ENCODE results near the gene SNRNP40.

Gene SNRNP40

GRCh38 chr1:31296486-31297276 is at the start of gene SNRNP40, which contains the start of gene ZCCHC17:
Gene SNRNP40, minus strand, starts transcription at chr1:31296788. Its CDS starts 37 bp downstream, at chr1:31296751.
Gene ZCCHC17, plus strand, starts transcription at chr1:31297032. Its CDS starts 13,067 bp downstream, at chr1:31310099.
- DNase-seq (ENCODE audit: low read depth, low spot score), result peak; percentile 91

- no peak for DNase-seq (ENCODE audit: low read depth, low spot score)
Observed at GRCh38 chr1:31345635-31346034, 49.0 kb upstream of the SNRNP40 start.

GRCh38 chr1:31344503-31344902 is 47.9 kb upstream of the SNRNP40 start:
- DNase-seq (ENCODE audit: low read depth, low spot score), result no peak

- no peak for DNase-seq (ENCODE audit: low read depth, low spot score)
Observed at GRCh38 chr1:31336687-31337467, 40.3 kb upstream of the SNRNP40 start.

GRCh38 chr1:31335007-31335406 is 38.4 kb upstream of the SNRNP40 start:
- no peak for DNase-seq (ENCODE audit: low read depth, low spot score)

GRCh38 chr1:31327381-31327780 is 30.8 kb upstream of the SNRNP40 start:
- no peak for DNase-seq (ENCODE audit: low read depth, low spot score)

- DNase-seq (ENCODE audit: low read depth, low spot score), result no peak
Observed at GRCh38 chr1:31326461-31326860, 29.9 kb upstream of the SNRNP40 start.

GRCh38 chr1:31324992-31325391 is 28.4 kb upstream of the SNRNP40 start:
- DNase-seq (ENCODE audit: low read depth, low spot score), result no peak

GRCh38 chr1:31324093-31324492 is 27.5 kb upstream of the SNRNP40 start:
- DNase-seq (ENCODE audit: low read depth, low spot score), result no peak

- DNase-seq (ENCODE audit: low read depth, low spot score), result no peak
Observed at GRCh38 chr1:31318146-31318545, 21.6 kb upstream of the SNRNP40 start.

GRCh38 chr1:31315902-31316301 is 19.3 kb upstream of the SNRNP40 start:
- no peak for DNase-seq (ENCODE audit: low read depth, low spot score)

- DNase-seq (ENCODE audit: low read depth, low spot score), result no peak
Observed at GRCh38 chr1:31310198-31310597, 13.6 kb upstream of the SNRNP40 start.

GRCh38 chr1:31308036-31308435 is 11.4 kb upstream of the SNRNP40 start:
- no peak for DNase-seq (ENCODE audit: low read depth, low spot score)

- no peak for DNase-seq (ENCODE audit: low read depth, low spot score)
Observed at GRCh38 chr1:31306278-31306677, 9.7 kb upstream of the SNRNP40 start.

GRCh38 chr1:31302709-31303441 is 6.3 kb upstream of the SNRNP40 start:
- no peak for DNase-seq (ENCODE audit: low read depth, low spot score)

GRCh38 chr1:31300193-31300592 is 3.6 kb upstream of the SNRNP40 start:
- no peak for DNase-seq (ENCODE audit: low read depth, low spot score)

GRCh38 chr1:31299365-31299764 is 2.8 kb upstream of the SNRNP40 start:
- no peak for DNase-seq (ENCODE audit: low read depth, low spot score)

- DNase-seq (ENCODE audit: low read depth, low spot score), result no peak
Observed at GRCh38 chr1:31297277-31298247, 974 bp upstream of the SNRNP40 start.

- DNase-seq (ENCODE audit: low read depth, low spot score), result no peak
Observed at GRCh38 chr1:31295874-31296485, 608 bp downstream of the SNRNP40 start.

GRCh38 chr1:31289021-31289420 is 7.6 kb downstream of the SNRNP40 start:
- DNase-seq (ENCODE audit: low read depth, low spot score), result no peak

All from activated CD4-positive, CD25-positive, alpha-beta regulatory T cell treated with anti-CD3 and anti-CD28 coated beads, Interleukin-2, amount 50 U/mL, for 16 hours (primary cell).